Mesodermal cell (in vitro differentiated cells): ENCODE data around the gene ENO2.

Experiments
- H3K27ac ChIP-seq: 2 replicates; pipeline ENCODE4 v1.7.0; 2013; ENCODE audit warnings: mild to moderate bottlenecking, low read depth, low read length, moderate library complexity; ENCODE audit not compliant: severe bottlenecking
- H3K36me3 ChIP-seq: 2 replicates; pipeline ENCODE4 v1.7.1; 2013; ENCODE audit warnings: mild to moderate bottlenecking, low read length, moderate library complexity; ENCODE audit not compliant: control insufficient read depth, insufficient read depth
- H3K4me1 ChIP-seq: one replicate; pipeline ENCODE4 v1.7.1; 2013; ENCODE audit warnings: mild to moderate bottlenecking, low read length; ENCODE audit not compliant: insufficient read depth, control insufficient read depth, poor library complexity, severe bottlenecking
- H3K4me3 ChIP-seq: 2 replicates; pipeline ENCODE4 v1.7.0; 2013; ENCODE audit warnings: low read length, control low read depth, mild to moderate bottlenecking; ENCODE audit not compliant: insufficient read depth, poor library complexity, severe bottlenecking; ENCODE audit errors: extremely low read depth
- H3K9me3 ChIP-seq: 2 replicates; pipeline ENCODE4 v1.7.1; 2013; ENCODE audit warnings: mild to moderate bottlenecking, low read length, moderate library complexity; ENCODE audit not compliant: control insufficient read depth
- WGBS, 2 experiments: methylation state at CpG; one replicate each; pipeline ENCODE4 v1.1.5; 2013; ENCODE audit warnings: missing lambda C conversion rate in 2 of 2; ENCODE audit not compliant: insufficient coverage in 2 of 2; 5-methylcytosine and 5-hydroxymethylcytosine counted together

The ENO2 gene

GRCh38 chr12:6925540-6926279 is 11.3 kb downstream of the ENO2 start:
- peak overlapping the region; percentile 36 for H3K4me3 ChIP-seq
- no peaks in the 10 kb centered on the region for H3K9me3 ChIP-seq
- 0 to 2% methylated on average over 6 to 8 of the region's 8 CpGs for WGBS, 2 experiments
- H3K36me3 ChIP-seq = peaks cover 27% of the 10 kb centered on the region
- H3K27ac ChIP-seq = peak overlapping the region; percentile 94
- H3K4me1 ChIP-seq = peaks cover 38% of the 10 kb centered on the region

DNA sequence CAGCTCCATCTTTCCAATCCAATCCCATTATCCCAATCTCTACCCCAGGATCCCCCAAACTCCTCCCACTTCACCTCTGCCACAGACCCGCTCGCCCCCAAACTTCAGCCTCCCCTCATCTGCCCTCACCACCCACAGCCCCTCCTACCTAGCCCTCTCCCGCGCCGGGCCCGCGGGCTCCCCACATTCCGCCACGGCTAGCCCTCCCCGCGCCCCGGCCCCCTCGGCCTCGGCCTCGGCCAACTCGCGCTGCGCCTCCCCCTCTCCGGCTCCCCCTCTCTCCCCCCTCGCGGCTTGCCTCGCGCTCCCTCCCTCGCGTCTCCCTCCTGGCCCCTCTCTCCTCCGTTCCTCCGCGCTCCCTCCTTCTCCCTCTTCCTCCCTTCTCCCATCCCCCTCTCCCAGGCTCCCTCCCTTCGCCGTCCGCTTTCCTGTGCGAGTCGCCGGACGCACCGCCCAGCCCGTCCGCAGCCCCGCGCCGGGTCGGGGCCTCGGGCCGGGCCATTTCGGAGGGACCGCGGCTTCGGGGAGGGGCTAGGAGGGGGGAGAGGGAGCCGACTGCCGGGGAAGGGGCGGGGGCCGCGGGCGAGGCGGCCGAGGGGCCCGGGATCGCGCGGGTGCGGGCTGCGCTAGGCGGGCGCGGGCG is 13.1 kb downstream of the ENO2 start, which contains the start of gene ATN1:
TSS of gene ATN1 (plus strand) at position 581 of the 643 bp plus-strand sequence. CDS start 6,043 bp downstream, outside the sequence.
- H3K4me3 ChIP-seq = peak within 1 kb of the TSS; percentile 90
- 0 to 1% methylated on average over 31 to 33 of the region's 66 CpGs for WGBS, 2 experiments
- peak within 1 kb of the TSS; percentile 94 for H3K27ac ChIP-seq
- peaks cover 43% of the 10 kb centered on the region for H3K4me1 ChIP-seq
- peaks cover 26% of the 10 kb centered on the region for H3K36me3 ChIP-seq
- no peaks in the 10 kb centered on the region for H3K9me3 ChIP-seq

GRCh38 chr12:6928022-6928702 is 13.8 kb downstream of the ENO2 start:
- Histone ChIP-seq H3K36me3 (peaks cover 33% of the 10 kb centered on the region), H3K9me3 (no peaks in the 10 kb centered on the region), H3K27ac (peak overlapping the region; percentile 2), H3K4me1 (peaks cover 43% of the 10 kb centered on the region), H3K4me3 (peak overlapping the region; percentile 90)
- WGBS, 2 experiments = 0% methylated on average over 19 to 21 of the region's 79 CpGs

GRCh38 chr12:6928703-6929407 is 14.5 kb downstream of the ENO2 start:
- Histone ChIP-seq H3K27ac (peak overlapping the region; percentile 16), H3K9me3 (no peaks in the 10 kb centered on the region), H3K4me1 (peaks cover 45% of the 10 kb centered on the region), H3K4me3 (peak overlapping the region; percentile 90), H3K36me3 (peaks cover 33% of the 10 kb centered on the region)
- WGBS, 2 experiments = 0 to 1% methylated on average over 12 to 14 of the region's 19 CpGs

GRCh38 chr12:6929466-6930452 is 15.4 kb downstream of the ENO2 start:
- H3K9me3 ChIP-seq = no peaks in the 10 kb centered on the region
- H3K4me1 ChIP-seq = peaks cover 40% of the 10 kb centered on the region
- peaks cover 42% of the 10 kb centered on the region for H3K36me3 ChIP-seq
- no peak overlapping the region for H3K27ac ChIP-seq
- WGBS, 2 experiments = 74 to 83% methylated on average over 5 of the region's 7 CpGs
- peak overlapping the region; percentile 90 for H3K4me3 ChIP-seq

GRCh38 chr12:6932766-6933165 is 18.4 kb downstream of the ENO2 start:
- H3K9me3 ChIP-seq = no peaks in the 10 kb centered on the region
- no peak overlapping the region for H3K4me3 ChIP-seq
- H3K36me3 ChIP-seq = peaks cover 69% of the 10 kb centered on the region
- peaks cover 23% of the 10 kb centered on the region for H3K4me1 ChIP-seq
- 100% methylated on average over 1 of the region's 1 CpG; no CpG with 5 or more reads in 1 of the 2 experiments for WGBS, 2 experiments
- no peak overlapping the region for H3K27ac ChIP-seq

DNA sequence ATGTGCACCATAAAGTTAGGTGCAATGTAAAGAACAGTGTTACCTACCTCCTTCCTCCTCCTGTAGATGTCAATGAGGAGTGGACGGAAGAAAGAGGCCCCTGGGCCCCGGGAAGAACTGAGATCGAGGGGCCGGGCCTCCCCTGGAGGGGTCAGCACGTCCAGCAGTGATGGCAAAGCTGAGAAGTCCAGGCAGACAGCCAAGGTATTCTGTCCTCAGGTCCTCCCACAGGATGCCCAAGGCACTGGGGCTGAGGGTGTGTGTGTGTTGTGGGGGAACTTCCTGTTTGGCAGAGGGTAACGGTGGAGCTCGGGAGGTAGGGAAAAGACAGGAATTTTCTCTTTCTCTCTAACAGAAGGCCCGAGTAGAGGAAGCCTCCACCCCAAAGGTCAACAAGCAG is 19.7 kb downstream of the ENO2 start:
- Histone ChIP-seq H3K9me3 (no peaks in the 10 kb centered on the region), H3K27ac (no peak overlapping the region), H3K4me1 (peaks cover 23% of the 10 kb centered on the region), H3K36me3 (peaks cover 78% of the 10 kb centered on the region), H3K4me3 (no peak overlapping the region)
- 91 to 93% methylated on average over 4 to 5 of the region's 8 CpGs for WGBS, 2 experiments

DNA sequence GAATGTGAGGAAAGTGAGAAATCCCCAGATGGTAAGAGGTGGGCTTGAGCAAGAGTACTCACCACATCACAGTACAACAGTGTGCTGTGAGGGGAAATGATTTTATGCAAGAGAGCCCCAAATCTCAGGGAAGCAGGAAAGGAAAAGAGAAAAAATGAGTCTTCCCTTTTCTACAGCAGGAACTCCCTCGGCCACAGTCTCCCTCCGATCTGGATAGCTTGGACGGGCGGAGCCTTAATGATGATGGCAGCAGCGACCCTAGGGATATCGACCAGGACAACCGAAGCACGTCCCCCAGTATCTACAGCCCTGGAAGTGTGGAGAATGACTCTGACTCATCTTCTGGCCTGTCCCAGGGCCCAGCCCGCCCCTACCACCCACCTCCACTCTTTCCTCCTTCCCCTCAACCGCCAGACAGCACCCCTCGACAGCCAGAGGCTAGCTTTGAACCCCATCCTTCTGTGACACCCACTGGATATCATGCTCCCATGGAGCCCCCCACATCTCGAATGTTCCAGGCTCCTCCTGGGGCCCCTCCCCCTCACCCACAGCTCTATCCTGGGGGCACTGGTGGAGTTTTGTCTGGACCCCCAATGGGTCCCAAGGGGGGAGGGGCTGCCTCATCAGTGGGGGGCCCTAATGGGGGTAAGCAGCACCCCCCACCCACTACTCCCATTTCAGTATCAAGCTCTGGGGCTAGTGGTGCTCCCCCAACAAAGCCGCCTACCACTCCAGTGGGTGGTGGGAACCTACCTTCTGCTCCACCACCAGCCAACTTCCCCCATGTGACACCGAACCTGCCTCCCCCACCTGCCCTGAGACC is 21.2 kb downstream of the ENO2 start:
- WGBS, 2 experiments = 90 to 97% methylated on average over 5 to 6 of the region's 14 CpGs
- Histone ChIP-seq H3K4me1 (peaks cover 11% of the 10 kb centered on the region), H3K4me3 (no peak overlapping the region), H3K27ac (no peak overlapping the region), H3K9me3 (no peaks in the 10 kb centered on the region), H3K36me3 (peaks cover 82% of the 10 kb centered on the region)

DNA sequence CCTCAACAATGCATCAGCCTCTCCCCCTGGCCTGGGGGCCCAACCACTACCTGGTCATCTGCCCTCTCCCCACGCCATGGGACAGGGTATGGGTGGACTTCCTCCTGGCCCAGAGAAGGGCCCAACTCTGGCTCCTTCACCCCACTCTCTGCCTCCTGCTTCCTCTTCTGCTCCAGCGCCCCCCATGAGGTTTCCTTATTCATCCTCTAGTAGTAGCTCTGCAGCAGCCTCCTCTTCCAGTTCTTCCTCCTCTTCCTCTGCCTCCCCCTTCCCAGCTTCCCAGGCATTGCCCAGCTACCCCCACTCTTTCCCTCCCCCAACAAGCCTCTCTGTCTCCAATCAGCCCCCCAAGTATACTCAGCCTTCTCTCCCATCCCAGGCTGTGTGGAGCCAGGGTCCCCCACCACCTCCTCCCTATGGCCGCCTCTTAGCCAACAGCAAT is 21.8 kb downstream of the ENO2 start:
- H3K4me3 ChIP-seq = no peak overlapping the region
- no peaks in the 10 kb centered on the region for H3K9me3 ChIP-seq
- no peak overlapping the region for H3K27ac ChIP-seq
- peaks cover 87% of the 10 kb centered on the region for H3K36me3 ChIP-seq
- H3K4me1 ChIP-seq = peaks cover 6% of the 10 kb centered on the region
- 96 to 100% methylated on average over 3 of the region's 3 CpGs for WGBS, 2 experiments
